Loucy (cell line): Measurements from ENCODE around the gene SFSWAP.

ENCODE experiments used
- H2AFZ ChIP-seq: fragments of 200-600 bp; sonication (generic); 2 replicates; pipeline ENCODE4 v1.6.0; 2016; ENCODE audit warnings: antibody characterized with exemption, mild to moderate bottlenecking, low read length, moderate library complexity
- H3F3A ChIP-seq: fragments of 200-600 bp; 2 replicates; pipeline ENCODE4 v1.6.0; 2016; ENCODE audit warnings: antibody characterized with exemption, low read depth, mild to moderate bottlenecking
- H3K27me3 ChIP-seq: fragments of 200-600 bp; sonication (generic); 2 replicates; pipeline ENCODE4 v1.6.1; 2014; ENCODE audit warnings: low read length, mild to moderate bottlenecking; ENCODE audit not compliant: insufficient read depth, poor library complexity, severe bottlenecking
- H3K36me3 ChIP-seq: fragments of 200-600 bp; sonication (generic); 2 replicates; pipeline ENCODE4 v1.6.1; 2016; ENCODE audit warnings: low read length; ENCODE audit not compliant: insufficient read depth
- H3K4me1 ChIP-seq: fragments of 200-600 bp; sonication (generic); 2 replicates; pipeline ENCODE4 v1.5.1; 2014; ENCODE audit warnings: low read length, mild to moderate bottlenecking; ENCODE audit not compliant: insufficient read depth, poor library complexity, severe bottlenecking
- H3K4me2 ChIP-seq: fragments of 200-600 bp; sonication (generic); 2 replicates; pipeline ENCODE4 v1.6.0; 2014; ENCODE audit warnings: antibody characterized with exemption, low read length, low read depth, mild to moderate bottlenecking; ENCODE audit not compliant: poor library complexity, severe bottlenecking
- H3K4me3 ChIP-seq: fragments of 200-600 bp; sonication (generic); 2 replicates; pipeline ENCODE4 v1.5.1; 2014; ENCODE audit warnings: low read length, mild to moderate bottlenecking, mixed read lengths; ENCODE audit not compliant: poor library complexity, severe bottlenecking
- H3K79me2 ChIP-seq: fragments of 200-600 bp; sonication (generic); 2 replicates; pipeline ENCODE4 v1.6.1; 2014; ENCODE audit warnings: low read length; ENCODE audit not compliant: insufficient read depth
- H3K9ac ChIP-seq: fragments of 200-600 bp; sonication (generic); 2 replicates; pipeline ENCODE4 v1.6.0; 2014; ENCODE audit warnings: mild to moderate bottlenecking, low read depth, low read length, moderate library complexity; ENCODE audit not compliant: poor library complexity, severe bottlenecking
- H3K9me2 ChIP-seq: fragments of 200-600 bp; sonication (generic); replicated peaks from 2 replicates; pipeline ENCODE4 v1.6.1; 2016; ENCODE audit warnings: low read depth, low read length, mixed read lengths
- H3K9me3 ChIP-seq: fragments of 200-600 bp; sonication (generic); 2 replicates; pipeline ENCODE4 v1.6.1; 2014; ENCODE audit warnings: mild to moderate bottlenecking, antibody characterized with exemption, low read length, low read depth; ENCODE audit not compliant: insufficient read depth
- H4K20me1 ChIP-seq: fragments of 200-600 bp; sonication (generic); 2 replicates; pipeline ENCODE4 v1.6.0; 2014; ENCODE audit warnings: antibody characterized with exemption, low read length, mild to moderate bottlenecking; ENCODE audit not compliant: insufficient read depth, poor library complexity, severe bottlenecking
- EZH2phosphoT487 ChIP-seq: fragments of 200-600 bp; IDR thresholded peaks from 2 replicates; pipeline ENCODE4 v1.6.1; 2018; ENCODE audit warnings: antibody characterized with exemption, mild to moderate bottlenecking, moderate library complexity, borderline replicate concordance
- TF ChIP-seq, protein P1 (sequence below): fragments of 200-600 bp; sonication (generic); conservative IDR thresholded peaks from 2 replicates; pipeline ENCODE4 v1.5.1; 2014; ENCODE audit warnings: mild to moderate bottlenecking, antibody characterized with exemption, low read length

The SFSWAP gene

GRCh38 chr12:131835616-131836171, 124.8 kb downstream of the SFSWAP start:
- Histone ChIP-seq H3K9me3 (no peaks in the 10 kb centered on the region), H3K4me3 (no peak overlapping the region), H3F3A (no peaks in the 10 kb centered on the region), H3K27me3 (no peaks in the 10 kb centered on the region), H4K20me1 (no peaks in the 10 kb centered on the region), H3K4me2 (no peak overlapping the region), H3K9me2 (no peaks in the 10 kb centered on the region), H3K4me1 (peaks cover 7% of the 10 kb centered on the region), H3K36me3 (no peaks in the 10 kb centered on the region), H3K79me2 (no peaks in the 10 kb centered on the region), H2AFZ (0 out of 2 replicates have a peak overlapping the region, but pooled peaks have one; percentile 12), H3K9ac (no peak overlapping the region)
- TF ChIP-seq EZH2phosphoT487 = no peak
- TF ChIP-seq, protein P1, sequence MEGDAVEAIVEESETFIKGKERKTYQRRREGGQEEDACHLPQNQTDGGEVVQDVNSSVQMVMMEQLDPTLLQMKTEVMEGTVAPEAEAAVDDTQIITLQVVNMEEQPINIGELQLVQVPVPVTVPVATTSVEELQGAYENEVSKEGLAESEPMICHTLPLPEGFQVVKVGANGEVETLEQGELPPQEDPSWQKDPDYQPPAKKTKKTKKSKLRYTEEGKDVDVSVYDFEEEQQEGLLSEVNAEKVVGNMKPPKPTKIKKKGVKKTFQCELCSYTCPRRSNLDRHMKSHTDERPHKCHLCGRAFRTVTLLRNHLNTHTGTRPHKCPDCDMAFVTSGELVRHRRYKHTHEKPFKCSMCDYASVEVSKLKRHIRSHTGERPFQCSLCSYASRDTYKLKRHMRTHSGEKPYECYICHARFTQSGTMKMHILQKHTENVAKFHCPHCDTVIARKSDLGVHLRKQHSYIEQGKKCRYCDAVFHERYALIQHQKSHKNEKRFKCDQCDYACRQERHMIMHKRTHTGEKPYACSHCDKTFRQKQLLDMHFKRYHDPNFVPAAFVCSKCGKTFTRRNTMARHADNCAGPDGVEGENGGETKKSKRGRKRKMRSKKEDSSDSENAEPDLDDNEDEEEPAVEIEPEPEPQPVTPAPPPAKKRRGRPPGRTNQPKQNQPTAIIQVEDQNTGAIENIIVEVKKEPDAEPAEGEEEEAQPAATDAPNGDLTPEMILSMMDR = no peak

DNA sequence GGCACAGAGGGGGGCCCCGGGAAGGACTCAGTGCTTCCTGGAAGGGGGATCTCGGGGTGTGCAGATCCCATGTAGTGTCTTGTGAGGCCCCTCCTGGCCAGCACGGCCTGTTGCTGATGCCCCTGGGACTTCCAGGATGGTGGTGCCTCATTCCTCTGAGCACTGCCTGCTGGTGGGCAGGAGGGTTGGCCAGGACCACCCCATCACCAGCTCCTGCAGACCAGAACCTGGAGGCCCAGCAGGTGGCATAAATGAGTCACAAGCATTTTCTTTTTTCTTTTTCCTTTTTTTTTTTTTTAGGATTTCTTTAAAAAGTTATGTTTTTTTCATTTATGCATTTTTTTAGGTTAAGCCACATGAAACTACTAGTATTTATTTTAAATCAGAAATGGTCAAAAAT, 125.3 kb downstream of the SFSWAP start:
- Histone ChIP-seq H4K20me1 (no peaks in the 10 kb centered on the region), H3K9me3 (no peaks in the 10 kb centered on the region), H3K4me1 (peaks cover 7% of the 10 kb centered on the region), H3K79me2 (no peaks in the 10 kb centered on the region), H3K9ac (no peak overlapping the region), H3F3A (no peaks in the 10 kb centered on the region), H3K36me3 (no peaks in the 10 kb centered on the region), H3K4me2 (no peak overlapping the region), H3K4me3 (no peak overlapping the region), H3K27me3 (no peaks in the 10 kb centered on the region), H2AFZ (0 out of 2 replicates have a peak overlapping the region, but pooled peaks have one; percentile 12), H3K9me2 (no peaks in the 10 kb centered on the region)
- TF ChIP-seq, protein P1 = peak; percentile 61
- TF ChIP-seq EZH2phosphoT487 = no peak

- Histone ChIP-seq H3K79me2 (no peaks in the 10 kb centered on the region), H3K4me1 (peaks cover 7% of the 10 kb centered on the region), H2AFZ (no peak overlapping the region), H3F3A (no peaks in the 10 kb centered on the region), H3K4me3 (no peak overlapping the region), H3K9me2 (no peaks in the 10 kb centered on the region), H3K36me3 (no peaks in the 10 kb centered on the region), H4K20me1 (no peaks in the 10 kb centered on the region), H3K9me3 (no peaks in the 10 kb centered on the region), H3K27me3 (no peaks in the 10 kb centered on the region), H3K4me2 (no peak overlapping the region), H3K9ac (no peak overlapping the region)
- no peak for TF ChIP-seq EZH2phosphoT487
- TF ChIP-seq, protein P1 = no peak
These were observed 126.0 kb downstream of the SFSWAP start for GRCh38 chr12:131836714-131837397.
